Measurements from ENCODE around the gene PCDHB7. TPM values are rescaled to one million over a fixed set of nuclear protein-coding genes. Genes with fewer than 3 reads are reported as not detected.
"Not testable (repeated sequence)": the region's sequence is repeated elsewhere in the genome, so short reads cannot be mapped to it uniquely, and the experiment has no call there.

PCDHB7 gene
- total and polyA plus RNA-seq, 12 donors = 0.17 to 1.2 (median 0.71) TPM

GRCh38 chr5:141135718-141136266 is 36.7 kb upstream of the PCDHB7 start:
- intact Hi-C loops (cut with DNase I) = no loop called here
- peak overlapping the region; percentile 17 to 60 (median 44) for H3K4me3 ChIP-seq
- no peak overlapping the region for H3K27ac ChIP-seq
- peaks cover 0 to 98% (median 48%) of the 10 kb centered on the region in 11 donors for H3K9me3 ChIP-seq
- no peaks in the 10 kb centered on the region for H3K36me3 ChIP-seq
- DNase-seq (no peak), ATAC-seq (peak in 1 of 8 donors; percentile 42)
- TF ChIP-seq CTCF (IDR thresholded peaks at IDR 0.05) = no peak
- WGBS, 2 donors = 35 to 39% methylated on average over 19 of the region's 19 CpGs
- no peaks in the 10 kb centered on the region for H3K4me1 ChIP-seq
- H3K27me3 ChIP-seq = peaks cover 0 to 6% (median 0%) of the 10 kb centered on the region in 7 donors

- WGBS, 2 donors = 43 to 48% methylated on average over 27 to 33 of the region's 34 CpGs
- H3K9me3 ChIP-seq = peaks cover 0 to 100% (median 48%) of the 10 kb centered on the region in 11 donors
- H3K4me3 ChIP-seq; H3K27me3 ChIP-seq; H3K27ac ChIP-seq; DNase-seq; H3K36me3 ChIP-seq; intact Hi-C loops (cut with DNase I); ATAC-seq; H3K4me1 ChIP-seq: not testable (repeated sequence)
Measured at GRCh38 chr5:141137346-141137745, 35.1 kb upstream of the PCDHB7 start.

- H3K27me3 ChIP-seq = peaks cover 0 to 27% (median 19%) of the 10 kb centered on the region in 7 donors
Measured at GRCh38 chr5:141149812-141150211, 22.6 kb upstream of the PCDHB7 start, which contains the start of gene PCDHB6. PCDHB6 (plus strand) TSS chr5:141150057; CDS start chr5:141150258, 201 bp downstream.

GRCh38 chr5:141150224-141150992 is 22.0 kb upstream of the PCDHB7 start:
- ATAC-seq (no peak), DNase-seq (no peak)
- H3K4me3 ChIP-seq = peak overlapping the region in 6 of 10 donors; percentile 6 to 38 (median 24)

More at GRCh38 chr5:141149812-141150211, 22.6 kb upstream of the PCDHB7 start, which contains the start of gene PCDHB6:
- intact Hi-C loops (cut with DNase I) = no loop called here
- peak in 5 of 9 donors; percentile 6 to 38 (median 28) for TF ChIP-seq CTCF (IDR thresholded peaks at IDR 0.05)
- Histone ChIP-seq H3K27ac (no peak within 1 kb of the TSS), H3K4me3 (peak within 1 kb of the TSS in 6 of 10 donors; percentile 6 to 38 (median 24)), H3K4me1 (no peaks in the 10 kb centered on the region), H3K9me3 (peaks cover 0 to 96% (median 24%) of the 10 kb centered on the region in 11 donors), H3K36me3 (no peaks in the 10 kb centered on the region)
- no peak for ATAC-seq
- WGBS, 2 donors = 11 to 13% methylated on average over 18 of the region's 18 CpGs
- no peak for DNase-seq

More at GRCh38 chr5:141150224-141150992, 22.0 kb upstream of the PCDHB7 start:
- Histone ChIP-seq H3K9me3 (peaks cover 0 to 96% (median 24%) of the 10 kb centered on the region in 11 donors), H3K36me3 (no peaks in the 10 kb centered on the region), H3K27me3 (peaks cover 0 to 32% (median 19%) of the 10 kb centered on the region in 7 donors), H3K27ac (no peak overlapping the region), H3K4me1 (no peaks in the 10 kb centered on the region)
- no peak for TF ChIP-seq CTCF (IDR thresholded peaks at IDR 0.05)
- intact Hi-C loops (cut with DNase I) = no loop called here
- 35 to 37% methylated on average over 33 of the region's 33 CpGs for WGBS, 2 donors

All from heart right ventricle (tissue), 16 donors.